Kidney epithelial cell (primary cell): ENCODE results near the gene UBE2D3. TPM values are rescaled to one million over a fixed set of nuclear protein-coding genes. Genes with fewer than 3 reads are reported as not detected.

ENCODE experiments used
- DNase-seq: peaks from one replicate; pipeline ENCODE4 v3.0.0-alpha.2; 2010; ENCODE audit warnings: low read depth
- H3K27me3 ChIP-seq: 2 replicates; pipeline ENCODE4 v1.6.0; 2011; ENCODE audit warnings: low read length; ENCODE audit not compliant: control insufficient read depth, insufficient read depth
- H3K36me3 ChIP-seq: 2 replicates; pipeline ENCODE4 v1.5.1; 2011; ENCODE audit warnings: low read length; ENCODE audit not compliant: control insufficient read depth, insufficient read depth
- H3K4me3 ChIP-seq: 2 replicates; pipeline ENCODE4 v1.5.1; 2011; ENCODE audit warnings: low read depth, mild to moderate bottlenecking, control low read depth, low read length
- total RNA-seq: library from RNA; depleted of rRNA; stranded (reverse); fragments of >200 nt; gene quantifications from 2 replicates; pipeline ENCODE4 v1.2.3, GENCODE V29; 2015
- TF ChIP-seq, protein P1 (sequence below): IDR thresholded peaks from 2 replicates; pipeline ENCODE4 v1.5.1; 2011; ENCODE audit warnings: mild to moderate bottlenecking, moderate library complexity, low read length, control low read depth, inconsistent platforms; ENCODE audit not compliant: insufficient read depth, poor library complexity, severe bottlenecking

UBE2D3 gene
- total RNA-seq, 1 donor from 2014 or later: 376 TPM

DNA sequence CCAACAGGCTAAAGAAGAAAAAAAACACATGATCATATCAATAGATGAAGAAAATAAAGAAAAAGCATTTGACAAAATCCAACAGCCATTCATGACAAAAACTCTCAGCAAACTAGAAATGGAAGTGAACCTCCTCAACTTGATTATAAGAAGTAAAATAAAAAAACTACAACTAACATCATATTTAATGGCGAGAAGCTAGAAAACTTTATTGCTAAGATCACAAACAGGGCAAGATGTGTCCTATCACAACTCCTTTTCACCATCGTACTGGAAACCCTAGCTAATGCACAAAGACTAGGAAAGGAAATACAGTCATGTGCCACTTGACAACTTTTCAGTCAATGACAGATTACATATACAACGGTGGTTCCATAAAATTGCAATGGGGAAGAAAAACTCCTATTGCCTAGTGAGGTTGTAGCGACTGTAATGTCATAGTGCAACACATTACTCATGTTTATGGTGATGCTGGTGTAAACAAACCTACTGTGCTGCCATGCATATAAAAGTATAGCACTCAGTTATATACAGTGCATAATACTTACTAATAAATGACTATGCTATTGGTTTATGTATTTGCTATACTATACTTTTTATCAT, 54.5 kb downstream of the UBE2D3 start:
- H3K36me3 ChIP-seq: no peaks in the 10 kb centered on the region
- no peaks in the 10 kb centered on the region for H3K27me3 ChIP-seq

GRCh38 chr4:102764901-102765300, 62.5 kb downstream of the UBE2D3 start:
- TF ChIP-seq, protein P1, sequence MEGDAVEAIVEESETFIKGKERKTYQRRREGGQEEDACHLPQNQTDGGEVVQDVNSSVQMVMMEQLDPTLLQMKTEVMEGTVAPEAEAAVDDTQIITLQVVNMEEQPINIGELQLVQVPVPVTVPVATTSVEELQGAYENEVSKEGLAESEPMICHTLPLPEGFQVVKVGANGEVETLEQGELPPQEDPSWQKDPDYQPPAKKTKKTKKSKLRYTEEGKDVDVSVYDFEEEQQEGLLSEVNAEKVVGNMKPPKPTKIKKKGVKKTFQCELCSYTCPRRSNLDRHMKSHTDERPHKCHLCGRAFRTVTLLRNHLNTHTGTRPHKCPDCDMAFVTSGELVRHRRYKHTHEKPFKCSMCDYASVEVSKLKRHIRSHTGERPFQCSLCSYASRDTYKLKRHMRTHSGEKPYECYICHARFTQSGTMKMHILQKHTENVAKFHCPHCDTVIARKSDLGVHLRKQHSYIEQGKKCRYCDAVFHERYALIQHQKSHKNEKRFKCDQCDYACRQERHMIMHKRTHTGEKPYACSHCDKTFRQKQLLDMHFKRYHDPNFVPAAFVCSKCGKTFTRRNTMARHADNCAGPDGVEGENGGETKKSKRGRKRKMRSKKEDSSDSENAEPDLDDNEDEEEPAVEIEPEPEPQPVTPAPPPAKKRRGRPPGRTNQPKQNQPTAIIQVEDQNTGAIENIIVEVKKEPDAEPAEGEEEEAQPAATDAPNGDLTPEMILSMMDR: no peak
- no peak for DNase-seq
- Histone ChIP-seq H3K27me3 (no peaks in the 10 kb centered on the region), H3K4me3 (no peak overlapping the region), H3K36me3 (no peaks in the 10 kb centered on the region)

More for the DNA sequence above, 54.5 kb downstream of the UBE2D3 start:
- TF ChIP-seq, protein P1: no peak
- DNase-seq: no peak
- H3K4me3 ChIP-seq: no peak overlapping the region

GRCh38 chr4:102761906-102762305, 65.4 kb downstream of the UBE2D3 start:
- DNase-seq: no peak
- no peak overlapping the region for H3K4me3 ChIP-seq
- H3K36me3 ChIP-seq: no peaks in the 10 kb centered on the region
- TF ChIP-seq, protein P1: no peak
- H3K27me3 ChIP-seq: no peaks in the 10 kb centered on the region

DNA sequence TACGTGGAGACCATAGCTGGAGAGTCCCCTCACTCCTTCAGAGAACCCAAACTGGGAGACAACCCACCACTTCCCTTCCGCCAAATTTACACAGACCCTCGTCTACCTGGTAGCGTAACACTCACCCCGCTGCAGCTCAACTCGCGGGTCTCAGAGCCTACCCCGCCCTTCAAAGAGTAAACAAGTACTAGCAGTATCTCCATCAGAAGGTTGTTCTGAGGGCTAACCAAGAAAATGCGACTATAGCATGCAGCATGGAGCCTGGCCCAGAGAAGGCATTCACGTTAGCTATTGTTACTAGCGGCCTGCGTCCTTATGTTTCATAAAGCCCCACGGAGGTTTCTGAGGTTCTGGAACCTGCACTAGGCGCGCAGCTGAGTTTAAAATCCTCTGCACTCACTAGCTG, 66.1 kb downstream of the UBE2D3 start:
- Histone ChIP-seq H3K27me3 (no peaks in the 10 kb centered on the region), H3K36me3 (no peaks in the 10 kb centered on the region), H3K4me3 (peak overlapping the region; percentile 82)
- TF ChIP-seq, protein P1: no peak
- DNase-seq: no peak

GRCh38 chr4:102760645-102761295, 66.6 kb downstream of the UBE2D3 start, which contains the start of gene MANBA:
MANBA (minus strand) TSS chr4:102760968; CDS start chr4:102760894, 74 bp downstream.
- H3K27me3 ChIP-seq: no peaks in the 10 kb centered on the region
- H3K36me3 ChIP-seq: no peaks in the 10 kb centered on the region
- H3K4me3 ChIP-seq: peak within 1 kb of the TSS; percentile 82
- TF ChIP-seq, protein P1: no peak
- DNase-seq: no peak
